Measurements from ENCODE around the gene ANGPTL7.
"Not testable (repeated sequence)": the region's sequence is repeated elsewhere in the genome, so short reads cannot be mapped to it uniquely, and the experiment has no call there.

Gene ANGPTL7

GRCh38 chr1:11188858-11189451 is at the start of gene ANGPTL7:
Gene ANGPTL7, plus strand, starts transcription at chr1:11189355. Its CDS starts 225 bp downstream, at chr1:11189580.
- no peak for DNase-seq

- no peak for DNase-seq
Observed at GRCh38 chr1:11142618-11143391, 46.4 kb upstream of the ANGPTL7 start.

GRCh38 chr1:11143401-11143800 is 45.8 kb upstream of the ANGPTL7 start:
- DNase-seq, result no peak

GRCh38 chr1:11143907-11144306 is 45.2 kb upstream of the ANGPTL7 start:
- DNase-seq, result no peak

- DNase-seq, result no peak
Observed at GRCh38 chr1:11144570-11145256, 44.4 kb upstream of the ANGPTL7 start.

GRCh38 chr1:11145741-11146140 is 43.4 kb upstream of the ANGPTL7 start:
- DNase-seq, result no peak

- no peak for DNase-seq
Observed at GRCh38 chr1:11147197-11147770, 41.9 kb upstream of the ANGPTL7 start.

- no peak for DNase-seq
Observed at GRCh38 chr1:11150326-11150725, 38.8 kb upstream of the ANGPTL7 start.

- no peak for DNase-seq
Observed at GRCh38 chr1:11151114-11151513, 38.0 kb upstream of the ANGPTL7 start.

GRCh38 chr1:11151826-11152612 is 37.1 kb upstream of the ANGPTL7 start:
- DNase-seq, result no peak

GRCh38 chr1:11152755-11153154 is 36.4 kb upstream of the ANGPTL7 start:
- no peak for DNase-seq

GRCh38 chr1:11153184-11153583 is 36.0 kb upstream of the ANGPTL7 start:
- no peak for DNase-seq

- no peak for DNase-seq
Observed at GRCh38 chr1:11156441-11156840, 32.7 kb upstream of the ANGPTL7 start.

GRCh38 chr1:11156963-11157362 is 32.2 kb upstream of the ANGPTL7 start:
- DNase-seq, result no peak

- DNase-seq, result no peak
Observed at GRCh38 chr1:11157394-11157793, 31.8 kb upstream of the ANGPTL7 start.

- DNase-seq, result no peak
Observed at GRCh38 chr1:11157867-11158266, 31.3 kb upstream of the ANGPTL7 start.

GRCh38 chr1:11158291-11158690 is 30.9 kb upstream of the ANGPTL7 start:
- no peak for DNase-seq

- no peak for DNase-seq
Observed at GRCh38 chr1:11158720-11159321, 30.3 kb upstream of the ANGPTL7 start.

GRCh38 chr1:11162752-11163151 is 26.4 kb upstream of the ANGPTL7 start:
- not testable (repeated sequence) for DNase-seq

GRCh38 chr1:11166744-11167143 is 22.4 kb upstream of the ANGPTL7 start:
- not testable (repeated sequence) for DNase-seq

GRCh38 chr1:11168731-11169130 is 20.4 kb upstream of the ANGPTL7 start:
- DNase-seq, result no peak

- no peak for DNase-seq
Observed at GRCh38 chr1:11169202-11169601, 20.0 kb upstream of the ANGPTL7 start.
